Thymus (tissue), 11 donors: ENCODE data around the gene KRT78. TPM values are rescaled to one million over a fixed set of nuclear protein-coding genes. Genes with fewer than 3 reads are reported as not detected.

Source experiments
- DNase-seq, 9 donors: peaks; one replicate each; pipeline ENCODE4 v3.0.0-alpha.2; 2013; ENCODE audit warnings: low spot score in 9 of 9, low read depth in 6 of 9, missing footprints in 1 of 9
- H3K27ac ChIP-seq, 2 donors: one replicate each; pipeline ENCODE4 v1.5.1; 2013; ENCODE audit warnings: control low read depth in 1 of 2, low read depth in 1 of 2, low read length in 1 of 2, mild to moderate bottlenecking in 1 of 2, moderate library complexity in 1 of 2
- H3K27me3 ChIP-seq, 2 donors: one replicate each; pipeline ENCODE4 v1.5.1; 2013; ENCODE audit warnings: low read length in 1 of 2; ENCODE audit not compliant: control insufficient read depth in 2 of 2, insufficient read depth in 1 of 2
- H3K36me3 ChIP-seq, 2 donors: one replicate each; pipeline ENCODE4 v1.5.1; 2013; ENCODE audit warnings: low read length in 1 of 2, mild to moderate bottlenecking in 1 of 2, moderate library complexity in 1 of 2; ENCODE audit not compliant: control insufficient read depth in 2 of 2, insufficient read depth in 2 of 2
- H3K4me1 ChIP-seq, 2 donors: one replicate each; pipeline ENCODE4 v1.5.1; 2013; ENCODE audit warnings: low read length in 2 of 2; ENCODE audit not compliant: control insufficient read depth in 2 of 2, insufficient read depth in 2 of 2
- H3K4me3 ChIP-seq, 2 donors: one replicate each; pipeline ENCODE4 v1.5.1; 2013; ENCODE audit warnings: low read length in 2 of 2, control low read depth in 1 of 2, mild to moderate bottlenecking in 1 of 2
- H3K9me3 ChIP-seq, 2 donors: one replicate each; pipeline ENCODE4 v1.5.1; 2013; ENCODE audit warnings: low read length in 1 of 2, mild to moderate bottlenecking in 1 of 2; ENCODE audit not compliant: control insufficient read depth in 2 of 2, insufficient read depth in 1 of 2
- WGBS: extraction: QIAGEN DNeasy Blood & Tissue Kit; methylation state at CpG from one replicate; pipeline ENCODE4 v1.1.7; 2013; 5-methylcytosine and 5-hydroxymethylcytosine counted together
- polyA plus RNA-seq: library from polyadenylated mRNA; stranded (reverse); fragments of 200-250 nt; gene quantifications from one replicate; pipeline ENCODE4 v1.2.3, GENCODE V29; 2013
- total RNA-seq: library from RNA; stranded (reverse); fragments of 120-200 nt; gene quantifications from one replicate; pipeline ENCODE4 v1.2.4, GENCODE V29; 2013
- donor health status: healthy.

Gene KRT78
- total and polyA plus RNA-seq, 2 donors = 0.42 to 7.2 TPM

- no peak for DNase-seq
- Histone ChIP-seq H3K4me3 (no peak overlapping the region), H3K9me3 (no peaks in the 10 kb centered on the region), H3K36me3 (no peaks in the 10 kb centered on the region), H3K4me1 (peaks cover 0 to 2% of the 10 kb centered on the region in 2 donors), H3K27me3 (peaks cover 0 to 12% of the 10 kb centered on the region in 2 donors), H3K27ac (no peak overlapping the region)
- WGBS = 79% methylated on average over 2 of the region's 2 CpGs
Measured at GRCh38 chr12:52817699-52818238, 31.0 kb downstream of the KRT78 start.

- no peak overlapping the region for H3K27ac ChIP-seq
- WGBS = 94% methylated on average over 8 of the region's 8 CpGs
- peaks cover 0 to 12% of the 10 kb centered on the region in 2 donors for H3K27me3 ChIP-seq
- no peaks in the 10 kb centered on the region for H3K9me3 ChIP-seq
- DNase-seq = no peak
- H3K4me3 ChIP-seq = no peak overlapping the region
- no peaks in the 10 kb centered on the region for H3K36me3 ChIP-seq
- no peaks in the 10 kb centered on the region for H3K4me1 ChIP-seq
Measured at GRCh38 chr12:52817003-52817698, 31.6 kb downstream of the KRT78 start.

GRCh38 chr12:52815676-52816588, 32.9 kb downstream of the KRT78 start:
- no peaks in the 10 kb centered on the region for H3K36me3 ChIP-seq
- H3K27me3 ChIP-seq = peaks cover 0 to 15% of the 10 kb centered on the region in 2 donors
- no peak overlapping the region for H3K27ac ChIP-seq
- 81% methylated on average over 9 of the region's 9 CpGs for WGBS
- DNase-seq = no peak
- no peak overlapping the region for H3K4me3 ChIP-seq
- H3K9me3 ChIP-seq = no peaks in the 10 kb centered on the region
- H3K4me1 ChIP-seq = no peaks in the 10 kb centered on the region

- 96% methylated on average over 4 of the region's 4 CpGs for WGBS
- DNase-seq = no peak
- Histone ChIP-seq H3K27ac (no peak overlapping the region), H3K27me3 (peaks cover 0 to 14% of the 10 kb centered on the region in 2 donors), H3K4me1 (no peaks in the 10 kb centered on the region), H3K36me3 (no peaks in the 10 kb centered on the region), H3K4me3 (no peak overlapping the region), H3K9me3 (no peaks in the 10 kb centered on the region)
Measured at GRCh38 chr12:52815161-52815560, 33.6 kb downstream of the KRT78 start.

- no peaks in the 10 kb centered on the region for H3K36me3 ChIP-seq
- 84% methylated on average over 4 of the region's 4 CpGs for WGBS
- no peak overlapping the region for H3K27ac ChIP-seq
- H3K27me3 ChIP-seq = peaks cover 0 to 13% of the 10 kb centered on the region in 2 donors
- H3K4me1 ChIP-seq = no peaks in the 10 kb centered on the region
- no peak for DNase-seq
- H3K9me3 ChIP-seq = no peaks in the 10 kb centered on the region
- H3K4me3 ChIP-seq = no peak overlapping the region
Measured at GRCh38 chr12:52814710-52815155, 34.1 kb downstream of the KRT78 start.

- Histone ChIP-seq H3K4me1 (no peaks in the 10 kb centered on the region), H3K4me3 (no peak within 1 kb of the TSS), H3K27me3 (peaks cover 0 to 13% of the 10 kb centered on the region in 2 donors), H3K9me3 (no peaks in the 10 kb centered on the region), H3K27ac (no peak within 1 kb of the TSS), H3K36me3 (no peaks in the 10 kb centered on the region)
- 95% methylated on average over 15 of the region's 15 CpGs for WGBS
- DNase-seq = no peak
Measured at GRCh38 chr12:52813885-52814709, 34.7 kb downstream of the KRT78 start, which contains the start of gene KRT4. Gene KRT4 (minus strand): TSS chr12:52814116. CDS start chr12:52814058, 58 bp downstream.

- no peak overlapping the region for H3K27ac ChIP-seq
- no peaks in the 10 kb centered on the region for H3K4me1 ChIP-seq
- H3K27me3 ChIP-seq = peaks cover 0 to 6% of the 10 kb centered on the region in 2 donors
- no peaks in the 10 kb centered on the region for H3K36me3 ChIP-seq
- H3K4me3 ChIP-seq = no peak overlapping the region
- DNase-seq = no peak
- no peaks in the 10 kb centered on the region for H3K9me3 ChIP-seq
- 93% methylated on average over 10 of the region's 10 CpGs for WGBS
Measured at GRCh38 chr12:52813203-52813819, 35.5 kb downstream of the KRT78 start.

GRCh38 chr12:52812749-52813148, 36.0 kb downstream of the KRT78 start:
- peaks cover 0 to 5% of the 10 kb centered on the region in 2 donors for H3K27me3 ChIP-seq
- no peak overlapping the region for H3K27ac ChIP-seq
- 35% methylated on average over 3 of the region's 3 CpGs for WGBS
- H3K9me3 ChIP-seq = no peaks in the 10 kb centered on the region
- H3K36me3 ChIP-seq = no peaks in the 10 kb centered on the region
- H3K4me1 ChIP-seq = no peaks in the 10 kb centered on the region
- no peak for DNase-seq
- no peak overlapping the region for H3K4me3 ChIP-seq
